GM19328 (cell line): ENCODE results near the gene NELFCD.
"Not testable (repeated sequence)": the region's sequence is repeated elsewhere in the genome, so short reads cannot be mapped to it uniquely, and the experiment has no call there.

ENCODE experiments used
- ATAC-seq: cut with Tn5 transposase; IDR thresholded peaks from one replicate; pipeline ENCODE4 v1.9.1; 2021; ENCODE audit warnings: mild to moderate bottlenecking, moderate library complexity; ENCODE audit not compliant: unreplicated experiment

Gene NELFCD

DNA sequence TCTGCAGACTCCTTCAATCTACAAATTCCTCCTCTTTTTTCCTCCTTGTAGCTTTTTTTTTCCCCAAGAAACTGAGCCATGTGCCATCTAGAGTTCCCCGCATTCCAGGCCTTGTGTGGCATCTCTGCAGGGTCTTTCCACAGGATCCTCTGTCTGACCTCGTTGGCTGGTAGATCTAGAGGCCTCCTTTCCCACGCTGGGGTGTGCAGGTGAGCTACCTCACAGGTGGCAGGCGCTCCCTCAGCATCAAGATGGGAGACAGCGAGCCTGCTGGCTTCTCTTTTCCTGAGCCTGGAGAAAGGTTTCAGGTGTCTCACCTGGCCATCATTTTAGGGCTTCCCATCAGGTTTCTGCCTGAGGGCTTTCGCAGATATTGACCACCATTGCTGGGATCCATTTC, 9.6 kb upstream of the NELFCD start:
- no peak for ATAC-seq

DNA sequence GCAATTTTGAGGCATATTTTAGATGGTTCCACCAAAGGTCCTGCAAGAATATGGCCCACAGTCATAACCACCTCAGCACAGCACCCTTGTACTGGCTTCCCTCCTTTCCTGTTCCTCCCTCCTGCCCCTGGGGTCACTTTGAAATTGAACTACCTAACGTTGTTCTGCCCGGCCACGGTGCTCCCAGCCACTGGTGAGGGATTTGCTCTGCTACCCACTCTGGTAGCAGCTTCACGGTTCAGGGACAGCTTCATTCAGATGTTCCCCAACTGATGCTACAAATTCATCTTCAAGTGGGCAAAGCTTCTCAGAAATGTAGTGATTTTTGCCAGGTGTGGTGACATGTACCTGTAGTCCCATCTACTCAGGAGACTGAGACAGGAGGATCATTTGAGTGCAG, 7.9 kb upstream of the NELFCD start:
- no peak for ATAC-seq

DNA sequence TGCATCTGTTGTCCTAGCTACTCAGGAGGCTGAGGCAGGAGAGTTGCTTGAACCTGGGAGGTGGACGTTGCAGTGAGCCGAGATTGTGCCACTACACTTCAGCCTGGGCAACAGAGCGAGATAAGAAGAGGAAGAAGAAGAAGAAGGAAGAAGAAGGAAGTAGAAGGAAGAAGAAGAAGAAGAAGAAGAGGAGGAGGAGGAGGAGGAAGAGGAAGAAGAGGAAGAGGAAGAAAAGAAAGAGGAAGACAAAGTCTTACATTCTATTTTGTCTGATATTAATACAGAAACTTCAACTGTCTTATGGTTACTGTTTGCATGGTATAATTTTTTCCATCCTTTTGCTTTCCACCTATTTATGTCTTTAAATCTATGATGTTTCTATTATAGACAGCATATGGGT, 7.2 kb upstream of the NELFCD start:
- ATAC-seq, result no peak

DNA sequence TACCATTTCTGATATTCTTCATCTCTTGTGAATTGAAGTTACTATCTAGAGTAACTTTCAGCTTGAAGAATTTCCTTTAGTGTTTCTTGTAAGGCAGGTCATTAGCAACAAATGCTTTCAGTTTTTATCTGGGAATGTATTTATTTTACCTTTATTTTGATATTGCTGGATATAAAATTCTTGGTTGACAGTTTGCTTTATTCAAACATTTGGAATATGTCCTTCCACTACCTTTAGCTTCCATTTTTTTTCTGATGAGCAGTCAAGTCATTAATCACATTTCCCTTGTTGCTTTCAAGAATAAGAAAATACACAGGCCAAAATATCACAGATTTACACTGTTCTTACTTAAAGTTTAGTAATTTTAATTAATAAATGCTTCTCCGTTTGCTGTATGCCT, 5.7 kb upstream of the NELFCD start:
- ATAC-seq, result no peak

DNA sequence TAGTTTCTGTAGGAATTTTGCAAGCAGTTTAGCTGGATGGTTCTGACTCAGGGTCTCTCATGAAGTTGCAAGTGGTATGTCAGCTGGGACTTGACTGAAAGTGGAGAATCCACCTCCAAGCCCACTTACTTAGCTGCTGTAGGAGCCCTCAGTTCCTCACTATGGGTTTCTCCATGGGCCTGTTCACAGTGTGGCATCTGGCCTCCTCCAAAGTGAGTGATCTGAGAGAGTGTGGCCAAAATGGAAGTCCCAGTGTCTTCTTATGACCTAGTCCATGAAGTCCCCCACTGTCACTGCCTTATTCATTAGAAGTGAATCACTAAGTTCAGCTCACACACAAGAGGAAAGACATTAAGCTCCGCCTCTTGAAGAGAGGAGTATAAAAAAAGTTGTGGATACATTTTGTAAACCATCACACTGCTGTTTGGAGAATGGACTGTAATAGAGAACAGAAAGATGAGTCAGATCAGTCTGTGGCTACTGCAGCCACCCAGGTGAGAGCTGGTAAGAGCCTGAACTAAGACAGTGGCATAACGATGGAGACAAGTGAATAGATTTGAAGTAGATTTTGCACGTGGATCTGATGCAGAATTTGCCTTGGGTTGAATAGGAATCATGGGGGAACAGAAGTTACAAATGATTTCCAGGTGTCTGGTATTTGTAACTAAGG, 4.9 kb upstream of the NELFCD start:
- no peak for ATAC-seq

DNA sequence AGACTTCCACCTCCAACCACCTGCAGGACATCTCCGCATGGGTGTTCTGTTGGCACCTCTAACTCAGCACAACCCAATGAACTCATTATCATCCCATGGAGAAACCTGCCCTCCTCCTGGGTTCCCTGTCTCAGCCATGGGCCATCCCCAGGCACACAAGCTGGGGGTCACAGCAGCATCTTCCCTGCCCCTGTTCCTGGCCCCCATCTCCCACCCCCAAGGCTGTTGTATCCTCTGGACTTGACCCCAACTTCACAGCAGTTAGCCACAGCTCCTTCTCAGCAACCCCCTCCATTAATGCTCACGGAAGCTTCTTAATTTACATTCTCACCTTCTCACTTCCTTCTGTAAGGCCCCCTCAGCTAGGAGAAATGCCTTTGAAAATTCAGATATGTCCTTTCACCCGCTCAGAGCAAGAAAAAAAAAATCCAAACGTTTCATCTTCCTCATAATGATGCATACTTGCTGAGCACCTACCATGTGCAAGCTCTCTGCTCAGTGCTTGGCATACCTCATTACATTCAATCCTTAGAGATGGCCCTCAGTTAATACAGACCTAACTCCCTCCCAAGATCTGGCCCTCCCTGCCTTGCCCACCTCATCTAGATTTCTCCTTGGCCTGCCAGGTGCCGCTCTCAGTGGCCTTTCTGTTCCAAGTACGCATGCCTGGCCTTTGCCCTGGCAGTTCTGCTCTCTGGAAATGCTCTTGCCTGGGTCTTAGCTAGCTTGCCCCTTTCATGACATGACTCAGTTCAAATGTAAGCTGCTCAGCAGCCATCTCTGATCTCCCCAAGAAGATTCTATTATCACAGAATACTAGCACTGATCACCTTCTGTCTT, 2.5 kb upstream of the NELFCD start:
- no peak for ATAC-seq

DNA sequence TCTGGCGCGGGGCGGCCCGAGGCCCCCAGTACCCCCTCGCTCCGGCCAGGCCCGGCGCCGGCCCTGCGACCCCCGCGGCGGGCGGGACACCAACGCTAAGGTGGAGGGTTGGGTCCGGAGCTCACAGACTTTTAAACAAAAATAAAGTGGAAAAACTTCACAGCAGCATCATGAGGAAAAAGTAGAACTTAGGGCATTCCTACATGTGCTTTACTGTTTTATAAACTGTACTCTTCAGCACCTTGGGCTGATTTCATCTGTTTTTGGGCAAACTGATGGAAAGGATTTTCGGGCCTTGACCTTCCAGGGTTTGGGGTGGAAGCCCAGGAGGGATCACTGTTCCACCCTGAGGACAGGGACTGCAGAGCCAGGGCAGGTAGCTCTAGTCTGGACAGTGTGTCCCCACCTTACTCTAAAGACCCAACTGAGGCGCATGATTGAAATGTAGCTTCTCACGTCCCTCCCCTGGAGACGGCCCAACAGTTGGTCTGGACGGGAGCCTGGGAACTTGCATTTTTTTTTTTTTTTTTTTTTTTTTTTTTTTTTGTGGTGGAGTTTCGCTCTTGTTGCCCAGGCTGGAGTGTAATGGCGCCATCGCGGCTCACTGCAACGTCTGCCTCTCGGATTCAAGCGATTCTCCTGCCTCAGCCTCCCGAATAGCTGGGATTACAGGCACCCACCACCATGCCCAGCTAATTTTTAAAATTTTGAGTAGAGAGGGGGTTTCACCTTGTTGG, 740 bp downstream of the NELFCD start:
- ATAC-seq, result peak; percentile 1

DNA sequence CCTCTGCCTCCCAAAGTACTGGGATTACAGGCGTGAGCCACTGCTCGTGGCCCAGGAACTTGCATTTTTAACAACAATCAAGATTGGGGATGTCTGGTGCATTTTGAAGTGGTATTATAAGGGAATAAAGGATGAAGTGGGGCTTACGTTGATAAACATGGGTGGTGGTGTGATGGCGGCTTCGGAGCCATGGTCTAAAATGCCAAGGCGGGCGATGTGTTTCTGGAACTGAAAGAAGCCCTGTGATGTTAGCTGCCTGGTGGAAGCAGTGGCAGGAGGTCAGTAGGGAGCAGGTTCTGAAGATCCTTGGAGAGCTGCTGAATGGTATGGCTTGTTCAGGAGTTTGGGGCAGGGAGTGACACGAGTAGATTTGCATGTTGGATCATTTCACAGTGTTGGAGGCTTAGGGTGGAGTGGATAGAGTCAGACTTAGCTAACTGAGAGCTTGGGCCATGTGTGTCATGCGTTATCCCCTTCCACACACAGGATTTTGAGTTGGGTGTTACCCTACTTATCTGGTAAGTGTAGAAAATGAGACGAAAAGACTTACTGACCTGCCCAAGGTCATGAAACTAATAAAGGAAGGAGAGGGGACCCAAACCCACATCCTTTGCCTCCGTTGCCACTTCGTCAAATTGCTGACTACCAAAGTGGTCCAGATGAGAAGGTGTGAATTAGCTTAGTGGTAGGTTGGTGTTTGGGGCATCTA, 1.5 kb downstream of the NELFCD start:
- ATAC-seq, result no peak

DNA sequence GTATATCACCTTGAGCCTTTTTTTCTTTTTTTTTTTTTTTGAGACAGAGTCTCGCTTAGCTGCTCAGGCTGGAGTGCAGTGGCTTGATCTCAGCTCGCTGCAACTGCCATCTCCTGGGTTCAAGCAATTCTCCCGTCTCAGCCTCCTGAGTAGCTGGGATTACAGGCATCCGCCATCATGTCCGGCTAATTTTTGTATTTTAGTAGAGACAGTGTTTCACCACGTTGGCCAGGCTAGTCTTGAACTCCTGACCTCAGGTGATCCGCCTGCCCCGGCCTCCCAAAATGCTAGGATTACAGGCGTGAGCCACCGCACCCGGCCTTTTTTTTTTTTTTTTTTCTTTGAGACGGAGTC, 2.0 kb downstream of the NELFCD start:
- ATAC-seq, result not testable (repeated sequence)

DNA sequence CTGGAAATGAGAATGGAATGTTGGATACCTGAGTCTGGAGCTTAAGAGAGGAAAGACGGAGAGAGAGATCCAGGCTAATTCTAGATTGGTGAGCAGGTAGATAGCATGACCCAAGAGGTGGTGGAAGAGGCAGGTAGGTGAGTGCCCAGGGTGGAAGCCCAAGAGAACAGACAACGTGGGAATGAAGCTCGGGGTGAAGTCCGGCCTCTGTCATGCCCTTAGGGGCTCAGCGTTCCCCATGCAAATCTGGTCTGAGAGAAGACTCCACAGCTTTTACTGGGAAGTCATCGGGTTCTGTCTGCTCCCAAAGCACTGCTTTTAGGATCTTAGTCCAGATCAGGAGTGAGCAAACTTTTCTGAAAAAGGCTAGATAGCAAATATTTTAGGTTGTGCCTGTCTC, 3.6 kb downstream of the NELFCD start:
- ATAC-seq, result no peak

DNA sequence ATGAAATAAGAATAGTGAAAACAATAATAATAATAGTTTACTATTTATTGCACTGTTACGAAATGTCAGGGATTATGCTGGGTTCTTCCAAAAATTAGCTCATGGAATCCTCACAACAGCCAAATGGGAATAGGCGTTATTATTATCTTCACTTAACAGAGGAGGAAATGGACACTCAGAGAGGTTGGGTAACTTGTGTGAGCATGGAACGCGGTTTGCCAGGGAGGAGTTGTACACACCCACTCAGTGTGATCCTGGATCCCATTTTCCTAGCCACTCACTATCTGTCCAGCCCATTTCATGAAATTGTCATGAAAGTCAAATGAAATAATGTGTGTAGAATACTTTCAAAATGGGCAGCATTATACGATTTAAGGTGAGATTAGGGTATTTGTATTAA, 4.6 kb downstream of the NELFCD start:
- ATAC-seq, result no peak

DNA sequence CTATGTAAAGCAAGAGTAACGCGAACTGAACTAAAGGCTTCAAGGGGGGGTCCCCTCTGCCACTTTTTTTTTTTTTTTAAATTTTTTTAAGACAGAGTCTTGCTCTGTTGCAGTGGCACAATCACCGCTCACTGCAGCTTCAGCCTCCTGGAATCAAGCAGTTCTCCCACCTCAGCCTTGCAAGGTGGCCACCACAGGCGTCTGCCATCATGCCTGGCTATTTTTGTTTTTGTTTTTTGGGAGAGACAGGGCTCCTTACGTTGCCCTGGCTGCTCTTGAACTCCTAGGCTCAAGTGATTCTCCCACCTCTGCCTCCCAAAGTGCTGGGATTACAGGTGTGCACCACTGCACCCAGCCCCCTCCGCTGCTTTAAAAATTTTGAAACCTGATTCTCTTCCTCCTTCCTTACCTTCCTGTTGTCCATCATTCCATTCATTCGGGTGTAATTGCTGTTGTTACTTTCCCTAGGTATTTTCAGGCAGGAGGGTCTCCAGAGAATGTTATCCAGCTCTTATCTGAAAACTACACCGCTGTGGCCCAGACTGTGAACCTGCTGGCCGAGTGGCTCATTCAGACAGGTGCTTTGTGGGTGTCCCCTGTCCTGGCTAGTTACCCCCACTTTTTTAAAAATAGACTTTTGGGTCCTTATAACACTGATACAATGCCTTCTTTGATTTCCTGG, 5.4 kb downstream of the NELFCD start:
- no peak for ATAC-seq

DNA sequence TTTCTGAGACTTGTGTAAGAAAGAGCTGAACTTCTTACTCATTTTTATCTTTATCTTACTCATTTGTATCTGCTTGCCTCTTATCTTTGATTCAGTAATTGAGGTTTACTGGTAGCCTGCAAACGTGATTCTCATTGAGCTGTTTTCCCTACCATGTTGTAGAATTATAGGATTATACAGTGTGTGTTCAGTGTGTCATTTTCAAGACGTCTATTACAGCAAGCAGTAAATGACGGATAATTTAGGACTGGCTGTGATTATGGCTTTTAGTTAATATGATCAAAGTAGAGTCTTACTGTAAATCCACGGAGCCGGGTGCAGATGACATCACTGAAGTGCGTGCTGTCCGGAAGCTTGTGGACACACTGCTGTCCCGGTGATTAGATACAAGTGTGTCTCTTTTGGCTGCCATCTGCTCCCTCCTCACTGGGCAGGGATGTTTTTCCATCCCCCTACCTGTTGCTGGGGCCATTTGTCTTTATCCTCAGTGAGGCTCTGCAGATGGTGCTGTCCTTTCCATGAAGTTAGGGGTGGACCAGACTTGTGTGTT, 6.0 kb downstream of the NELFCD start:
- no peak for ATAC-seq

DNA sequence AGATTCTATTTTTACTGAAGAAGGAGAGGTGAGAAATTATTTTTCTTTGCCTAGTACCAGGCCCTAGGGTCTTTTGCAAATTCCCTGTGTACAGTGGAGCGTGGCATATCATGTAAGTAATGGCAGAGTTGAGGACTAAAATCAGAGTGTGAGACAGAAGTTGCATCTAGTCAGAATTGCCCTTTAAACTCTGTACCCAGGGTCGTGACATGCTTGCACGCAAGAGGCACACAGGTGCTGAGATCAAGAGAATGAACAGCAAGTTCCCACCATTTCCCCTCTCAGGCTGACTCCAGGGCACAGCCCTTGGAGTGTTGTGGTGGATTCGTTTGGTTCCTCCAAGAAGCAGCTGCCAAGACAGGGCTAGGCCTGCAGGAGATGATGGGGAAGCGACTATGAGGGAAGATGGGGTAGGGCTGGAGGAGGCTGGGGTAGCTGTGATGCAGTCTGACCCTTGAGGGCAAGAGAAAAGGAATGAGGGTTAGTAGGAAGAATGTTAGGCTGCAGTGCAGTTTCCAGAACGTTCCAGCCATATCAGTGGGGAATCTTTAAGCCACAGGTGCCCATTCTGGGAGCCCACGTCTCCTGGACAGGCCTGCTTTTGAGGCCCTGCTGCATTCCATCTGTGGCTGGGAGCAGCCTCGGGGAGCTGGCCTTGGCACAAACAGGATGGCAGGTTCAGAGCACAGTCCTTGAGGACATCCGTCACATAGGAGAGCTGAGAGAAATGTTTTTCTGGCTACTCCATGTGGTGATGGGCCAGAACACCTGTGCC, 6.9 kb downstream of the NELFCD start:
- no peak for ATAC-seq

DNA sequence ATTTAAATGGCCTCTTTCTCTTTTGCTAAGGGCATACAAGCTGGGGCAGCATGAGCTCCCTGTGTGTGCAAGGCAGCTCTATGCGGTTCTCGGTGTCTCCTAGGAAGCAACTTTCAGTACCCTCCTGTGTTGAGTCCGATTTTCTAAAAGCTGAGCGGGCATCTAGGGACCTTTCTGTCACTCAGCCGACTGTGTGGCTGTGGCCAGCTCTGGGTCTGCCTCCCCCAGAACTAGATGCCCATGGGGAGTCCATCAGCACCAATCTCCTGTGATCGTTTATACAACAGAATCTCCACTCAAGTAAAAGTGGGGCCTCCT, 7.5 kb downstream of the NELFCD start:
- no peak for ATAC-seq

DNA sequence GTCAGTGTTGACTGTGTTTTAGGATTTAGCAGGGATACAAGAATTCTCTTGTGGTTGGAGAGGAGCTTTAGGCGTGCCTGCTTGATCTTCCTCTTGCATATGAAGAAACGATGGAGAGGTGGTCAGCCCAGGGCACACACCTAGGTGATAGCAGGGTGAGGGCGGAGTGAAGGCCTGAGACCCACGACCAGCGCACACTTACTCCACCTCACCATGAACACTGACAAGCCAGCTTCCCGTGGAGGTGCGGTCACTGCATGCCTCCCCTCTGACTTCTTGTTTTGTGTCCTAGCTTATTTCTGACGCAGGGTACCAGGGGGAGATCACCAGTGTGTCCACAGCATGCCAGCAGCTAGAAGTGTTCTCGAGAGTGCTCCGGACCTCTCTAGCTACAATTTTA, 8.1 kb downstream of the NELFCD start:
- ATAC-seq, result no peak

DNA sequence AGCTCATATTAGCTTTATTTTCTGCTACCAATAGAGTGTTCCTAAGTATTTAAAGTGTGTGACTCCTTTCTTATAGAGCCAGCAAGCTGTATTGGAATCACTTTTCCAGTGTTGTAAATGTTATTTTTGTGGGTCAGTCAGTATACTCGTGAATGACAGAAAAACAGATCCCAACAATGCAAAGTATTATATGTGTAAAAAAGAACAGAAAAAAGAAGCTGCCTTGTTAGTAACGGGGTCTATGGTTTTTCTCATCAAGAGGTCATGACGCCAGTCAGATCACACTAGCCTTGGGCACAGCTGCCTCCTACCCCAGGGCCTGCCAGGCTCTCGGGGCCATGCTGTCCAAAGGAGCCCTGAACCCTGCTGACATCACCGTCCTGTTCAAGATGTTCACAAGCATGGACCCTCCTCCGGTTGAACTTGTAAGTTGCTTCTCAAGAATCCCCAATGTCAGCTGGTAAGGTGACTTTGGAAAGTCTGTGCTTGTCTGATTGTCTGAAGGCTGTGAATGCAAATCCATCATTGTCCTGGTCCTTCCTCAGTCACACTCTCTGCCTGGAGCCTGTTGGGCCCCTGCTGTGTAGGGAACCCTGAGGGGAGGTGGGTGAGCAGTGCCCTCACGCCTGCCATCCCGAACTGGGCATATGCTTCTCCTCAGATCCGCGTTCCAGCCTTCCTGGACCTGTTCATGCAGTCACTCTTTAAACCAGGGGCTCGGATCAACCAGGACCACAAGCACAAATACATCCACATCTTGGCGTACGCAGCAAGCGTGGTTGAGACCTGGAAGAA, 9.8 kb downstream of the NELFCD start:
- no peak for ATAC-seq

DNA sequence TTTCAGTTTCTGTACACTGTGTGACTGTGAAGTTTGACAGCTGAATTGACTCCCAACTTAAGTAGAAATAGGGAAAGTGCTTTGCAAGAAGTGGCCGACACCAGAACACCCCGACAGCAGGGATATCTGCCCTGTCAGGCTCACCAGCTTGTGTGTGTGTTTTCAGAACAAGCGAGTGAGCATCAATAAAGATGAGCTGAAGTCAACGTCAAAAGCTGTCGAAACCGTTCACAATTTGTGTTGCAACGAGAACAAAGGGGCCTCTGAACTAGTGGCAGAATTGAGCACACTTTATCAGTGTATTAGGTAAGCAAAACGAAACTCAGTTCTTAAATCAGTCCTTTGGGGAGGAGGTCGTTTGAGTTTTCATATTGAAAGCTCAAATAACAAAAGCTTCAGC, 10.7 kb downstream of the NELFCD start:
- no peak for ATAC-seq

DNA sequence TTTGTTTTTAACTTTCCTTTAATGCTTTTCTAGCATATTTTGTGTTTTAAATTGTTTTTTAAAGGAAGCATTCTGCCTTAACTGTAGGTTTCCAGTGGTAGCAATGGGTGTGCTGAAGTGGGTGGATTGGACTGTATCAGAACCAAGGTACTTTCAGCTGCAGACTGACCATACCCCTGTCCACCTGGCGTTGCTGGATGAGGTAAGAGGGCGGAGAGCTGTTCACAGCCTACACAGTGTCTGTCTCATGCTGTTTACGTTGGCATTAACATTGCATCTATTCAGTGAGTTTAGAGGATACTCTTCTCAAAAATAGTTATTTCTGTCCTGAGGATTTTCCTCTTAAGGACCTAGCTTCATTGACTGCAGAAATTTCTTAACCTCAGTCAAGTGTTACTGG, 11.9 kb downstream of the NELFCD start:
- ATAC-seq, result no peak
